ENCODE measurements around the gene GNG11. TPM values are rescaled to one million over a fixed set of nuclear protein-coding genes. Genes with fewer than 3 reads are reported as not detected.

Gene GNG11
- total RNA-seq = not detected in 2 replicates
- long read RNA-seq = 0 reads

DNA sequence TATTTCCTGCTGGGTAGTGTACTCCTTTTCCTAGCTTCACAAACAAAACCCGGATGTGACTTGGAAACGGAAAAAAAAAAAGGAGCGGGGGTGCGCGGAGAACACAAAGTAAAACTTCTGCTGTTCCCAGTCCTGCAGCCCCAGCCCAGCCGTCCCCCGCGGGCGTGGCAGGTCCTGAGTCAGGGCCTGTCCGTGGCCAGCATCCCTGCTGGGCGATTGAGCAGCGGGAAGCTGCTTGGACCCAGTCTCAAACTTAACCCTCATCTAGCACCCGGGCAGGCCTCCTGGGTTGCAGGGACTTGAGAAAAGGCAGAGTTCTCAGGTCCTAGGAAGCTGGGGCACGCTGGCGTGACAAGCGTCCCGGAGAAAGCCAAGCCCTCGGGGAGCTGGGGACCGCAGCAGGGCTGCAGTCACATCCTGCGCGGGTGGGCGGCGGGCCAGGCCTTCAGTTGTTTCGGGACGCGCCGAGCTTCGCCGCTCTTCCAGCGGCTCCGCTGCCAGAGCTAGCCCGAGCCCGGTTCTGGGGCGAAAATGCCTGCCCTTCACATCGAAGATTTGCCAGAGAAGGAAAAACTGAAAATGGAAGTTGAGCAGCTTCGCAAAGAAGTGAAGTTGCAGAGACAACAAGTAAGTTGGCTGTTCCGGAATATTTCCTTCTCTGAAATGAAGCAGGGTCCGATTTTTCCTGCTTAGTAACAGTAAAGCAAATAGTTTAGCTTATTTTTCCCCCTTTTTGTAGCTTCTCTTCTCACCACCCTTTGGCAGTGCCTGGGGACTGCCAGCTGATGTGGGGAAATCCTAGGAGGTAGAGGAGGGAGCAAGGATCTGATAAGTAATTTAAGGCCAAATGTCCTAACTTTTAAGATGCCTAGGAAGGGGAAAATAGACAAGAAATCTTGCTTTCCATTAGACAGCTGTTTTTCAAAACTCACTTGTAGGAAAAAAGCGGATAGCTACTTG lies at the start of gene GNG11:
GNG11 (plus strand) TSS at position 129 of the 960 bp plus-strand sequence; CDS start at position 532, 403 bp downstream.
- Mint-ChIP-seq H3K27me3 (peaks cover 32% of the 10 kb centered on the region), H3K9me3 (ENCODE audit: low read depth) (no peaks in the 10 kb centered on the region), H3K4me3 (ENCODE audit: low read depth) (peak within 1 kb of the TSS; percentile 65), H3K36me3 (ENCODE audit: insufficient read depth) (no peaks in the 10 kb centered on the region), H3K27ac (no peak within 1 kb of the TSS), H3K4me1 (ENCODE audit: low read depth) (peaks cover 3% of the 10 kb centered on the region)
- peak; percentile 18 for DNase-seq (ENCODE audit: low spot score, unreplicated experiment)
- TF ChIP-seq CTCF (IDR thresholded peaks at IDR 0.05; ENCODE audit: unreplicated experiment) = no peak

DNA sequence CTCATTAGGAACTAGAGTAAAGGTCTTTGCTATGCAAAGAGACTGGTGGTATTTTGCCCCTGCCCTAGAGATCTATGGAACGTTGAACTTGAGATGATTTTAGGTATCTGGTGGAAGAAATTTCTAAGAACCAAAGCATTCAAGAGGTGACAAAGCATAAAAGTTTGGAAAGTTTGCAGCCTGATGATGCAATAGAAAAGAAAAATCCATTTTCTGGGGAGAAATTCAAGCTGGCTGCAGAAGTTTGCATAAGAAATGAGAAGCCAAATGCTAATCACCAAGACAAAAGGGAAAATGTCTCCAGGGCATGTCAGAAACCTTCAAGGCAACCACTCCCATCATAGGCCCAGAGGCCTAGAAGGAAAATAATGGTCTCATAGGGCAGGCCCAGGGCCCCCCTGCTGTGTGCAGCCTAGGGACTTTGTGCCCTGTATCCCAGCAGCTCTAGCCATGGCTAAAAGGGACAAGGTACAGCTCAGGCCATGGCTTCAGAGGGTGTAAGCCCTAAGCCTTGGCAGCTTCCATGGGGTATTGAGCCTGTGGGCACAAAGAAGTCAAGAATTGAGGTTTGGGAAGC lies 47.4 kb upstream of the GNG11 start:
- H3K4me3 Mint-ChIP-seq (ENCODE audit: low read depth) = no peak overlapping the region
- no peaks in the 10 kb centered on the region for H3K27me3 Mint-ChIP-seq
- no peaks in the 10 kb centered on the region for H3K4me1 Mint-ChIP-seq (ENCODE audit: low read depth)

DNA sequence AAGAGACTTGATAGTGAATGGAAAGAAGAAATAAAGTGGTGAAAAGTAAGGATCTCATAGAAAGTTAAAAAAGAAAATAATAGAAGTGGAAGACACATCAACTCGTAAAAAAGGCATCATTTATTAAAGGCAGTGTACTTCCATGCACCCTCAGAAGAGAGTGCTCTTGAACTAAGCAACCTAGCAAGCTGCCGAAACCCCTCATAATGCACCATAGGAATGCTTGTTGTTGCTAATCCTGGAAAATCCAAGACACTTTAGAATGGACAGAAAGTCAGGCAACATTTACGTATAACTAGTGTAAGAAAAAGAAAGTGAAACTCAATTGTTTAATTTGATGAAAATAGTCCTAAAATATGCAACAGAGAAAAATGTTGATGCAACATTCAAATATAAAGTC lies 43.8 kb upstream of the GNG11 start:
- peaks cover 6% of the 10 kb centered on the region for H3K9me3 Mint-ChIP-seq (ENCODE audit: low read depth)
- no peaks in the 10 kb centered on the region for H3K36me3 Mint-ChIP-seq (ENCODE audit: insufficient read depth)
- no peaks in the 10 kb centered on the region for H3K4me1 Mint-ChIP-seq (ENCODE audit: low read depth)
- H3K4me3 Mint-ChIP-seq (ENCODE audit: low read depth) = no peak overlapping the region
- TF ChIP-seq CTCF (IDR thresholded peaks at IDR 0.05; ENCODE audit: unreplicated experiment) = no peak
- no peaks in the 10 kb centered on the region for H3K27me3 Mint-ChIP-seq
- H3K27ac Mint-ChIP-seq = no peak overlapping the region
- DNase-seq (ENCODE audit: low spot score, unreplicated experiment) = no peak

More for the DNA sequence above, 47.4 kb upstream of the GNG11 start:
- DNase-seq (ENCODE audit: low spot score, unreplicated experiment) = no peak
- no peaks in the 10 kb centered on the region for H3K9me3 Mint-ChIP-seq (ENCODE audit: low read depth)
- no peak for TF ChIP-seq CTCF (IDR thresholded peaks at IDR 0.05; ENCODE audit: unreplicated experiment)
- no peak overlapping the region for H3K27ac Mint-ChIP-seq
- no peaks in the 10 kb centered on the region for H3K36me3 Mint-ChIP-seq (ENCODE audit: insufficient read depth)

DNA sequence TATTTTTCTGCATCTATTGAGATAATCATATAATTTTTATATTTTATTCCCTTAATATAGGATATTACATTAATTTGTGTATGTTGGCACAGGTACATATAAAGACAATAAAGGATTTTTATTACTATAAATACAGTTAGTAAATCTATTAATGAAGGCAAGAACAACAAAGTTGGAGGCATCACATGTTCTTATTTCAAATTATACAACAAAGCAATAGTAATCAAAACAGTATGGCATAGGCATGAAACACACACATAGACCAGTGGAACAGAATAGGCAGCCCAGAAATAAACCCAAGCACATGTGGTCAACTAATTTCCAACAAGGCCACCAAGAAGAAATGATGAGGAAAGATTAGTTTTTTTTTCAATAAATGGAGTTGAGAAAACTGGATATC lies 42.2 kb upstream of the GNG11 start:
- DNase-seq (ENCODE audit: low spot score, unreplicated experiment) = no peak
- Mint-ChIP-seq H3K4me3 (ENCODE audit: low read depth) (no peak overlapping the region), H3K27ac (no peak overlapping the region), H3K4me1 (ENCODE audit: low read depth) (no peaks in the 10 kb centered on the region), H3K9me3 (ENCODE audit: low read depth) (peaks cover 6% of the 10 kb centered on the region), H3K36me3 (ENCODE audit: insufficient read depth) (no peaks in the 10 kb centered on the region), H3K27me3 (no peaks in the 10 kb centered on the region)
- no peak for TF ChIP-seq CTCF (IDR thresholded peaks at IDR 0.05; ENCODE audit: unreplicated experiment)

DNA sequence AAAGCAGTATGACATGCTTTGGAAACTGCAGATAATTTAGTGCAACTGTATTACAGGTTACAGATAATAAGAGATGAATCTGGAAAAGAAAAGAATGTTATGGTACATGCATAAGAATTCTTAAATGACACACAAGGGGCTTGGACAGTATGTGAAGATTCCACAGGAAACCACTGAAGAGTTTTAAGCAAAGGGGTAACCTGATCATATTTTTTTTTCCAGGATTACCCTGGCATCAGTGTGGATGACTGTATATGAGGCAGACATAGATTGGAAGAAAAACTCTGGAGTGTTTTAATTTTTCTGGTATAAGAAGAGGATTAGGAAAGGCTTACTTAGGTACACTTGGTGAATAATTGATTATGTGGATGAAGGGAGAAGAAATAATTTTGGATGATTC lies 39.1 kb upstream of the GNG11 start:
- no peaks in the 10 kb centered on the region for H3K36me3 Mint-ChIP-seq (ENCODE audit: insufficient read depth)
- H3K9me3 Mint-ChIP-seq (ENCODE audit: low read depth) = peaks cover 6% of the 10 kb centered on the region
- H3K4me1 Mint-ChIP-seq (ENCODE audit: low read depth) = no peaks in the 10 kb centered on the region
- no peak overlapping the region for H3K4me3 Mint-ChIP-seq (ENCODE audit: low read depth)
- H3K27ac Mint-ChIP-seq = no peak overlapping the region
- no peak for TF ChIP-seq CTCF (IDR thresholded peaks at IDR 0.05; ENCODE audit: unreplicated experiment)
- H3K27me3 Mint-ChIP-seq = no peaks in the 10 kb centered on the region
- DNase-seq (ENCODE audit: low spot score, unreplicated experiment) = no peak

Measured in progenitor cell of endocrine pancreas (in vitro differentiated cells).